ENCODE results near the gene PTK6.

- TF ChIP-seq CTCF (IDR thresholded peaks at IDR 0.05) (no peak), POLR2A (IDR thresholded peaks at IDR 0.05) (no peak), EP300 (IDR thresholded peaks at IDR 0.05) (no peak), POLR2AphosphoS5 (IDR thresholded peaks at IDR 0.05) (no peak)
Observed at GRCh38 chr20:63565699-63566335, 28.6 kb upstream of the PTK6 start.

All from sigmoid colon (tissue), 4 donors.